Transverse colon (tissue), 4 donors: ENCODE results near the gene KRT5.

Experiments
- POLR2A ChIP-seq: fragments of 450-650 bp; IDR thresholded peaks from one replicate; pipeline ENCODE4 v1.6.1; 2016; ENCODE audit warnings: antibody characterized with exemption, mild to moderate bottlenecking, moderate library complexity
- POLR2AphosphoS5 ChIP-seq, 3 donors: sonication (generic); formaldehyde crosslinking; IDR thresholded peaks; one replicate each; pipeline ENCODE4 v1.6.1; 2016; ENCODE audit warnings: antibody characterized with exemption in 3 of 3
- TF ChIP-seq, protein P1 (sequence below), 5 experiments: fragments of 200-600 bp in 3 of 5; fragments of 450-650 bp in 2 of 5; sonication (generic) in 3 of 5; IDR thresholded peaks; 1 replicate in 2 of 5; 2 replicates in 3 of 5; pipeline ENCODE4 v1.5.1; 2016 to 2017; ENCODE audit warnings: antibody characterized with exemption in 5 of 5, inconsistent platforms in 3 of 5, mild to moderate bottlenecking in 2 of 5, moderate library complexity in 1 of 5

DNA sequence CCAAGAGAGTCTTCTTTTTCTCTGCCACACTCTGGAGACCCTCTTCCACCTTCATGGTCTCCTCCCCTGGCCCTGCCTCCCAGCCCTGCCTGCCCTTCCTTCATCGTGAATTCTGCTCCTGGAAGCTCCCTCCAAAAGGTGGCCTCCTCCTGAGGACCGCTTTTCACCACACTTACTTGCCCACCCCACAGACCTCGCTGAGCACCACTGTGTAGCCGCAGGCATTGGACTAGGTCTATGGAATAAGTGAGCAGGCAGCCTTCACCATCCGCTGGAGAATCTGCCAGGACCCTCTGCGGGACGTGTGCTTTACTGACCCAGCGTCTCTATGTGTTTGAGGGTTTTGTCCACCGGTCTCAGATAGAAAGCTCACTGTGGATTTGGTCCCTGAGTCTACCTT is 9.7 kb upstream of the KRT5 start:
- TF ChIP-seq, protein P1, sequence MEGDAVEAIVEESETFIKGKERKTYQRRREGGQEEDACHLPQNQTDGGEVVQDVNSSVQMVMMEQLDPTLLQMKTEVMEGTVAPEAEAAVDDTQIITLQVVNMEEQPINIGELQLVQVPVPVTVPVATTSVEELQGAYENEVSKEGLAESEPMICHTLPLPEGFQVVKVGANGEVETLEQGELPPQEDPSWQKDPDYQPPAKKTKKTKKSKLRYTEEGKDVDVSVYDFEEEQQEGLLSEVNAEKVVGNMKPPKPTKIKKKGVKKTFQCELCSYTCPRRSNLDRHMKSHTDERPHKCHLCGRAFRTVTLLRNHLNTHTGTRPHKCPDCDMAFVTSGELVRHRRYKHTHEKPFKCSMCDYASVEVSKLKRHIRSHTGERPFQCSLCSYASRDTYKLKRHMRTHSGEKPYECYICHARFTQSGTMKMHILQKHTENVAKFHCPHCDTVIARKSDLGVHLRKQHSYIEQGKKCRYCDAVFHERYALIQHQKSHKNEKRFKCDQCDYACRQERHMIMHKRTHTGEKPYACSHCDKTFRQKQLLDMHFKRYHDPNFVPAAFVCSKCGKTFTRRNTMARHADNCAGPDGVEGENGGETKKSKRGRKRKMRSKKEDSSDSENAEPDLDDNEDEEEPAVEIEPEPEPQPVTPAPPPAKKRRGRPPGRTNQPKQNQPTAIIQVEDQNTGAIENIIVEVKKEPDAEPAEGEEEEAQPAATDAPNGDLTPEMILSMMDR (IDR thresholded peaks at IDR 0.05) = no peak
- TF ChIP-seq POLR2AphosphoS5 (IDR thresholded peaks at IDR 0.05) (no peak), POLR2A (no peak)
